Measurements from ENCODE around the gene ZDHHC19.

GRCh38 chr3:196194542-196194915 is 16.7 kb downstream of the ZDHHC19 start:
- no peak for TF ChIP-seq EZH2 (IDR thresholded peaks at IDR 0.05; ENCODE audit: low read length)
- TF ChIP-seq, protein P1, sequence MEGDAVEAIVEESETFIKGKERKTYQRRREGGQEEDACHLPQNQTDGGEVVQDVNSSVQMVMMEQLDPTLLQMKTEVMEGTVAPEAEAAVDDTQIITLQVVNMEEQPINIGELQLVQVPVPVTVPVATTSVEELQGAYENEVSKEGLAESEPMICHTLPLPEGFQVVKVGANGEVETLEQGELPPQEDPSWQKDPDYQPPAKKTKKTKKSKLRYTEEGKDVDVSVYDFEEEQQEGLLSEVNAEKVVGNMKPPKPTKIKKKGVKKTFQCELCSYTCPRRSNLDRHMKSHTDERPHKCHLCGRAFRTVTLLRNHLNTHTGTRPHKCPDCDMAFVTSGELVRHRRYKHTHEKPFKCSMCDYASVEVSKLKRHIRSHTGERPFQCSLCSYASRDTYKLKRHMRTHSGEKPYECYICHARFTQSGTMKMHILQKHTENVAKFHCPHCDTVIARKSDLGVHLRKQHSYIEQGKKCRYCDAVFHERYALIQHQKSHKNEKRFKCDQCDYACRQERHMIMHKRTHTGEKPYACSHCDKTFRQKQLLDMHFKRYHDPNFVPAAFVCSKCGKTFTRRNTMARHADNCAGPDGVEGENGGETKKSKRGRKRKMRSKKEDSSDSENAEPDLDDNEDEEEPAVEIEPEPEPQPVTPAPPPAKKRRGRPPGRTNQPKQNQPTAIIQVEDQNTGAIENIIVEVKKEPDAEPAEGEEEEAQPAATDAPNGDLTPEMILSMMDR (optimal IDR thresholded peaks at IDR 0.05 in 1 of 3, IDR thresholded peaks at IDR 0.05 in 1 of 3, conservative IDR thresholded peaks at IDR 0.05 in 1 of 3; ENCODE audit: extremely low read depth in 1 of 3, insufficient read depth in 2 of 3, low read length in 3 of 3): no peak

Measured in keratinocyte (primary cell).